Stimulated activated CD4-positive, alpha-beta T cell treated with anti-CD3 and anti-CD28 coated beads, TNF-alpha, amount 100 ng/mL, for 4 hours (primary cell): ENCODE measurements around the gene AKAP12.

Source experiments
- DNase-seq, 3 experiments: peaks; one replicate each; pipeline ENCODE4 v3.0.0-alpha.2; 2020; ENCODE audit warnings: low read depth in 3 of 3

Gene AKAP12

GRCh38 chr6:151279891-151280290, 40.1 kb downstream of the AKAP12 start:
- DNase-seq: no peak

DNA sequence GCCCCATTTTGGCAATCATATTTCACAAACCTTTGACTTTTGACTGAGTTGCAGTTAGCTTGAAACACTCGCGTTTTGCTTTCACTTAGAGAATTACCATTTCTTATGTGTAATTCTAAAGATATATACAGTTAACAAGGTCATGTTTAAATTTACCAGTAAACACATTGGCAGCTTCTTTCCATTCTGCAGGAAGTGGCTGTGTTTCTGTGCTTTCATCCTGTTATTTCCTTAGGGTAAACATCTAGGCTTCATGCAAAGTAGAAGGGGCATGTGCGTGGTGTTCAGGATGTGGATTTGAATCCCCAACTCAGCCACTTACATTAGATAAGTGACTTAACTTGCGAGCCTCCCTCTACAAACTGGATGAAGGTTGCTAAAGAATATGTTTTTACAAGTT, 41.1 kb downstream of the AKAP12 start:
- no peak for DNase-seq

DNA sequence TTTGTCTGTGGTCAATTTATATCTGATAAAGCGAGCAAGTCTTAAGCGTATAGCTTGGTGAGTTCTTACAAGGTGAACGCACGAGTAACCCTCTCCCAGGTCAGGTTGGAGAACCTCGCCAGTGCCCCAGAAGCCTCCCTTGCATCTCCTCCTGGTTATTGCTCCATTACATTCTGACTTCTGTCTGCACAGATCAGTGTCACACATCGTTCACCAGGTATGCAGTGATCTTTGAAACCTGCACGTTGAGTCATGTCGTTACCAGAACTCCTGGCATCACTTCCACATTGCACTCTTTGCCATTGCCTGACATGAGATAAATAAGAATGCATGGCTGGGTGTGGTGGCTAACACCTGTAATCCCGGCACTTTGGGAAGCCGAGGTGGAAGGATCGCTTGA, 44.2 kb downstream of the AKAP12 start:
- no peak for DNase-seq

- DNase-seq: no peak
Measured at GRCh38 chr6:151284548-151285017, 44.8 kb downstream of the AKAP12 start.

- no peak for DNase-seq
Measured at GRCh38 chr6:151285122-151285521, 45.4 kb downstream of the AKAP12 start.

- no peak for DNase-seq
Measured at GRCh38 chr6:151286214-151286613, 46.4 kb downstream of the AKAP12 start.

DNA sequence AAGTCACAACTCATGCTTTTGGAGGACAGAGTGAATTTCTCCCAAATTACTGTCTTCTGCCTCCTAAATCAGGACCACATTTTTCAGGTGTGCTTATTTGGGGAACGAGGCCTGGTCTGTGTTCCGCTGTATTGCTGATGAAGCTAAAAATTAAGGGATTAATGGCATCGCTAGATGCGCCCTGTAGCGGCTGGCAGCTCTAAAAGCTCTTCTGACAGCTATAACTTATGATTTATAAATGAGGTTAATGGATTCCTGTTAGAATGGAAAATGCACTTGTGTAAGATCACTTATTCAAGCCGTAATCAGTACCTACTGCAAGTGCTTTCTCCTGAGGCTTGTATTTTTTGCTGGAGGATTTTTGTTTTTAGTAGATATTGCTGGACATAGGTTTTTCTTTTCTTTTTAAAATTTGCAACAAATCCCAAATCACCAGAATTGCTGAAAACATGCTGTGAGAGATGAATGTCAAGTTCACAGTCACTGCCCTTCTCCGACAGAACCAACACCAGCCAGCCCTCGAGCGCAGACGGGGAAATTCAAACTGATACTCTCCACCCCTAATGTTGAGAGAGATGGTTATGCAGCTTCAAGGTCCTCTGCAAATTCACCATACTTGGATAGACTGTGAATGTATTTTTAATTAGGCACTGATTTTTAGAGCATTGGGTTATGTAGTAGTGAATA, 49.1 kb downstream of the AKAP12 start:
- DNase-seq: no peak

- DNase-seq: no peak
Measured at GRCh38 chr6:151289399-151290007, 49.7 kb downstream of the AKAP12 start.

DNA sequence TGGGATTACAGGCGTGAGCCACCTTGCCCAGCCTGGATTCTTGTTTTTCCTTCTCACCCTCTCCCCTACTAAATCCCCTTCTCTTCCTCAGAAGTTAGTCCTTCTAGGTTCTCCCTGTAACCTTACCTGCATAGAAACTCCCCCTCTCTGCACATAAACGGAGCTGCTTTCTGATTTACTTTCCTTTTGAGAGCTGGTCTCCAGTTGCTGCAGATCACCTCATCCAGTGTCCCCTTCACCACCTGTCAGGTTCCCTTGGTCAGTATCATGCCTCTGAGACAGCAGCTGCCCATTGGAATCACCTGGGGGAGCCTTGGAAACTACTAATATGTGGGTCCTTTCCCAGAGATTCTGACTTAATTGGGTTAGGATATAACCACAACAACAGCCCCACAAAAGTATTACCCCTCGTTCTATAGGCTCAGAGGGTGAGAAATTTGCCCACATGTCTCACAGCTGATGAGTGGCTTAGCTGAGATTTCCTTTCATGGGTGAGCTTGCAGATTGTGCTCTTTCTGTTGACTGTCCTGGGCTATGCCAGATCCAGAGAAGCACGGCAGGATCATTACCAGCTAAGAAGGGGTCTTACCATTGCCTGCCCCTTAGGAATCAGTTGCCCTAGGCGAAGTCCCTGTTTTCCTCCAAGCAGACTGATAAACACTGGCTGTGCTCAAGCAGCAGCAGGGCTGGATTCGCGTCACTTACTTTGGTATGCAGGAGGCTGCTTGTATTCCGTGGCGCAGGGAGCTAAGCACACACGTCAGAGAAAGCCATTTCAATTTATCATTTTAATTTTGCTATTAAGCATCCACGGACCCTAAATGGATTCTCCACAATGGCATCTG, 51.3 kb downstream of the AKAP12 start:
- DNase-seq: no peak

DNA sequence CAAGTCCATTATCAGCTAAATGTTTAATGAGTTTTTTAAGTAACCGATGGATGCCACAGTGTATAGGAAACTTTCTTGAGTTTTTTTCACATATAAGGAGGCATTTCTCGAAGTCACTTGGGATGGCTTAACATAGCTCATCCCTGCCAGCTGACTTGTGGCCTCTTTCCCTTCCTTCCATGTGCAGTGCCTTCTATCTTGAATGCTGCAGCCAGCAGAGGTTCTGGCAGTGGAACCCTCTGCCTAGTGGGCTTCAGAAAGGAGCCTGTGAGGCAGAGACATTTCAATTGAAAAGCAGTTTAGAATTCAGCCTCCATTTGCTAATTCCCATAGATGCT, 51.9 kb downstream of the AKAP12 start:
- no peak for DNase-seq

GRCh38 chr6:151292974-151293687, 53.4 kb downstream of the AKAP12 start:
- no peak for DNase-seq

GRCh38 chr6:151293688-151294016, 53.9 kb downstream of the AKAP12 start:
- no peak for DNase-seq

DNA sequence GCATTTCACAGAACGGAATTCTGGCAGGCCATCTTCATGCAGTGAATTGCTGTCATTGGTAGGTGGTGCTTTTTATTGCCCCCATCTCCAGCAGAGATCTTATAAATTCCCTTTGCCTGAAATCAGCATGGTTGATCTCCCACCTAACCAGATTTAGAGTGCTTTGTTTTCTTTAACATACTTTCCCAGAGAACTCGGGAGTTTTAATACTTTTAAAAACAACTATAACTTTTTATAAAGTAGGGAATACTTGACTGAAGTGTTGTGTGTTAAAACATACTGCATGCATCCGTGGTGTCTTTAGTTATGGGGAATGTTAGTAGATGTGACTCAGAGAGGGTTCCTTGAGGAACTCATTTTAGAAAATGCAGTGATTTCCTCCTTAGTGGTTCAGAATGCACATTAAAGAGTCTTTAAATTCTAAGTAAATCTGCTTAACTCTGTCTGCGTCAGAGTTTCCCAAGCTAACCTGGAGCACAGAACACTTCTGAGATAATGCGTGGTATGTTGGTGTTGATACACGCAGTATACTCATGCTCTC, 54.9 kb downstream of the AKAP12 start:
- DNase-seq: no peak

GRCh38 chr6:151297886-151298285, 58.1 kb downstream of the AKAP12 start:
- no peak for DNase-seq

DNA sequence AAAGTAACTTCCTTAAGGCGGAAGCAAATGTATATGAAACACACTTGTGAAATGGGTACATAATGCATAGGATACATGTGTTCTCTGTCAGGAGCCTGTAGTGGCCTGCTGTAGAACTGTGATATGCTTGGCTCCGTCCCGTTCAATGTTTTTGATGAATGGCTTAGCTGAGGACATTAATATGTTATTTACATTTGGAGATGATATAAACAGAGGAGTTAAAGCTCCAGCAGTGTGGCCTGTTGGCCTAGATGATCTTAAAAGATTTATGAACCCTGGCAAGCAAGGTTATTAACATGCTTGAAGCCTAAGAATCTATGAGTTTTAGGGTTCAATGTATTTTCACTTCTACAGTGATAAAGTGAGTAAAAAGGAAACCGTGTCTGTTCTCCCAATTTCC, 59.2 kb downstream of the AKAP12 start:
- DNase-seq: no peak

DNA sequence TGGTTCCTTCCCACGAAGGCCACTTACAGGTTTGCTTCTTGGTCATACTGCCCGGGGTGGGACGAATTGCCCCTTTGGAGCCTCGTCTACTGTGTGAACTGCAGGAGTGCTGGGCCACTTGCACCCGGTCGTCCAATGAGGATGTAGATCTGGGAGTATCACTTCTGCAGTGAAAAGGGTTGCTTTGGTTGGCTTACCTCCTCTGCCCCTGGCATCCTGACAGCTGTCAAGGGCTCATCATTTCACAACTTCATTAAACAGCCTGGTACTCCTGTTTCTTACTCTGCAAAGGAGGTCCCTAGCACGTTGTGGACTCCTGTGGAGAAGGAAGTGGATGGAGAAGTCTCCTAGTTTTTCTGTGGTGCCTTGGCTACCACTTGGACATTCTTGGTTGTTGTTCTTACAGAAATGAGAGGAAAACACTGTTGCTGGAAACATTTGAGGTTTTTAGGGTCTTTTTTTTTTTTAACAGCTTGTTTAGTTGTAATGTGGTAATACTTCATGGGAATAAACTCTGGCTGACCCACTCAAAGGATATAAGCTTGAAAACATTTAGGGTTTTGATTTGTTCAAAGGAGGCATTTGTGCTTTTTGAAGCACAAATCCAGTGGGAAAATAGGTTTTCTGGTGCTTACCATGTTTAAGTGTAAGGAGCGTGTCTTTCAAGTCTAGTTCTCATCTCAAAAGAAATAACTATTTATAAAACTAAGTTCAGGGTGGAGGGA, 60.7 kb downstream of the AKAP12 start:
- DNase-seq: no peak

DNA sequence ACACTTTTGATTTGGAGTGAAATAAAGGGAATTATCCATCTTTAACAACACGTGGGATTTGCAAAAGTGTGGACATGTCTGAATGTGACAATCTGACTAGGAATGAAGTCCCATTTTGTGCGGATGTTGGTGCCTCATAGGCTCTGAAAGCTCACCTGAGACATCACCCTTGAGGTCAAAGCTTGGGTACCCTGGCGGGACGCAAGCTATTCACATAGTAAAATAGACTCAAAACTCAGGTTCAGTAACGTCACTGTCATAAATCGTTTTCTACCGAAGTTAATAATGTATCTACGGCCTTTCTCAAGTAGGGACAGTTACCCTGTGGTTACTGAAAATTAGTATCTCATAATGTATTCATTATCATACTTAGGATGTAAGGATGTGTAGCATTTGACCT, 61.8 kb downstream of the AKAP12 start:
- DNase-seq: no peak

- DNase-seq: no peak
Measured at GRCh38 chr6:151303231-151303630, 63.5 kb downstream of the AKAP12 start.

- no peak for DNase-seq
Measured at GRCh38 chr6:151306269-151306783, 66.6 kb downstream of the AKAP12 start.

DNA sequence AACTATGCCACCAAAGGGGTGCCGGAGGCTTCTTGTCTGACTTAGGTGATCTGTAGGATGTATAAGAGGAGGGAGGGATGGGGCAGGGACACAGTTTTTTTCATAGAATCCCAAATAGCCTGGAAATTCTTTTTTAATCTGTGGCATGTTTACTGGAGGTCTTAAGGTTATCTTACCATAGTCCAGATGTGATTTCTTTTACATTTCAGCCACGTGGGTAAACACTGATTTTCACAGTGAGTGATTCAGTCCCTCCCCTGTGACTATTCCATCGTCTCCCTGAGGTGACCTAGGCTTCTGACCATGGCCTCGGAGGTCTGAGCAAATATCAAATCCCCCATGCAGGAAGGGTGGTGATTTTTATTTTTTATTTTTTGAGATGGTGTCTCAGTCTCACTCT, 67.7 kb downstream of the AKAP12 start:
- DNase-seq: no peak

GRCh38 chr6:151309619-151310018, 69.9 kb downstream of the AKAP12 start:
- DNase-seq: no peak
